Liver (tissue), 9 donors: ENCODE results near the gene TTC5. TPM values are rescaled to one million over a fixed set of nuclear protein-coding genes. Genes with fewer than 3 reads are reported as not detected.

Experiments used
- DNase-seq: peaks from one replicate; pipeline ENCODE4 v3.0.0-alpha.2; 2017; ENCODE audit warnings: low spot score
- H3K27ac ChIP-seq, 2 donors: one replicate each; pipeline ENCODE4 v1.7.0; 2013; ENCODE audit warnings: inconsistent platforms in 2 of 2, low read length in 2 of 2, control low read depth in 1 of 2, low read depth in 1 of 2, mild to moderate bottlenecking in 1 of 2
- H3K27me3 ChIP-seq, 4 donors: one replicate each; pipeline versions ENCODE4 v1.6.1 to v1.7.0; 2013; ENCODE audit warnings: low read length in 3 of 4, inconsistent platforms in 1 of 4, mild to moderate bottlenecking in 1 of 4, moderate library complexity in 1 of 4; ENCODE audit not compliant: control insufficient read depth in 4 of 4, insufficient read depth in 4 of 4
- H3K36me3 ChIP-seq, 4 donors: one replicate each; pipeline versions ENCODE4 v1.6.1 to v1.7.0; 2013; ENCODE audit warnings: low read length in 3 of 4, mild to moderate bottlenecking in 3 of 4, low read depth in 1 of 4, moderate library complexity in 1 of 4; ENCODE audit not compliant: control insufficient read depth in 4 of 4, insufficient read depth in 3 of 4
- H3K4me1 ChIP-seq, 4 donors: one replicate each; pipeline versions ENCODE4 v1.6.1 to v1.7.0; 2013; ENCODE audit warnings: low read length in 3 of 4, mild to moderate bottlenecking in 3 of 4, moderate library complexity in 1 of 4; ENCODE audit not compliant: control insufficient read depth in 4 of 4, insufficient read depth in 4 of 4
- H3K4me3 ChIP-seq, 3 donors: one replicate each; pipeline versions ENCODE4 v1.6.1 to v1.7.0; 2013; ENCODE audit warnings: low read length in 3 of 3, control low read depth in 1 of 3, low read depth in 1 of 3, mild to moderate bottlenecking in 1 of 3
- H3K9ac ChIP-seq, 2 donors: one replicate each; pipeline ENCODE4 v1.7.0; 2013; ENCODE audit warnings: low read length in 2 of 2, mild to moderate bottlenecking in 2 of 2, moderate library complexity in 2 of 2, control low read depth in 1 of 2, low read depth in 1 of 2
- H3K9me3 ChIP-seq, 4 donors: one replicate each; pipeline versions ENCODE4 v1.6.1 to v1.7.0; 2013; ENCODE audit warnings: low read length in 3 of 4; ENCODE audit not compliant: control insufficient read depth in 4 of 4
- EGR1 ChIP-seq, 2 donors: IDR thresholded peaks; 2 replicates each; pipeline ENCODE4 v1.6.1; 2016 to 2018; ENCODE audit warnings: antibody characterized with exemption in 2 of 2, low read depth in 2 of 2
- FOXA1 ChIP-seq: IDR thresholded peaks from 2 replicates; pipeline ENCODE4 v1.6.1; 2016; ENCODE audit warnings: antibody characterized with exemption
- FOXA2 ChIP-seq: IDR thresholded peaks from 2 replicates; pipeline ENCODE4 v1.6.1; 2016; ENCODE audit warnings: antibody characterized with exemption
- GABPA ChIP-seq, 2 donors: IDR thresholded peaks in 1 of 2; conservative IDR thresholded peaks in 1 of 2; 2 replicates each; pipeline ENCODE4 v1.6.1; 2016; ENCODE audit warnings: antibody characterized with exemption in 2 of 2, mild to moderate bottlenecking in 1 of 2, moderate library complexity in 1 of 2
- HNF4A ChIP-seq, 2 donors: conservative IDR thresholded peaks; 2 replicates each; pipeline ENCODE4 v1.6.1; 2016; ENCODE audit warnings: antibody characterized with exemption in 2 of 2, mild to moderate bottlenecking in 2 of 2
- HNF4G ChIP-seq: IDR thresholded peaks from 2 replicates; pipeline ENCODE4 v1.6.1; 2016; ENCODE audit warnings: antibody characterized with exemption
- NR2F2 ChIP-seq: IDR thresholded peaks from 2 replicates; pipeline ENCODE4 v1.6.1; 2016; ENCODE audit warnings: antibody characterized with exemption
- RAD21 ChIP-seq, 2 donors: IDR thresholded peaks; 2 replicates each; pipeline ENCODE4 v1.6.1; 2016; ENCODE audit warnings: antibody characterized with exemption in 2 of 2, mild to moderate bottlenecking in 2 of 2
- SP1 ChIP-seq: IDR thresholded peaks from 2 replicates; pipeline ENCODE4 v1.6.1; 2018; ENCODE audit warnings: antibody characterized with exemption, mild to moderate bottlenecking
- TAF1 ChIP-seq: conservative IDR thresholded peaks from 2 replicates; pipeline ENCODE4 v1.6.1; 2016; ENCODE audit warnings: antibody characterized with exemption, mild to moderate bottlenecking
- YY1 ChIP-seq: IDR thresholded peaks from 2 replicates; pipeline ENCODE4 v1.6.1; 2016; ENCODE audit warnings: antibody characterized with exemption, mild to moderate bottlenecking
- WGBS: extraction: QIAGEN DNeasy Blood & Tissue Kit; methylation state at CpG from one replicate; pipeline ENCODE4 v1.1.7; 2013; 5-methylcytosine and 5-hydroxymethylcytosine counted together
- polyA plus RNA-seq, 2 donors: library from polyadenylated mRNA; stranded (reverse) in 1 of 2; unstranded in 1 of 2; fragments of 200-250 nt in 1 of 2; fragments of >200 nt in 1 of 2; fragmentation: Nextera tagmentation in 1 of 2; extraction: Ambion mirVana in 1 of 2; gene quantifications; one replicate each; pipeline versions ENCODE4 v1.2.1 to v1.2.3, GENCODE V29; 2013 to 2015
- total RNA-seq, 2 donors: library from RNA; depleted of rRNA; stranded (reverse); fragments of >200 nt; gene quantifications; one replicate each; pipeline ENCODE4 v1.2.3, GENCODE V29; 2014
- TF ChIP-seq, protein P1 (sequence below): IDR thresholded peaks from 2 replicates; pipeline ENCODE4 v1.6.1; 2016; ENCODE audit warnings: antibody characterized with exemption
- TF ChIP-seq, protein P2 (sequence below): IDR thresholded peaks from 2 replicates; pipeline ENCODE4 v1.6.1; 2016; ENCODE audit warnings: antibody characterized with exemption
- TF ChIP-seq, protein P3 (sequence below): IDR thresholded peaks from 2 replicates; pipeline ENCODE4 v1.6.1; 2016; ENCODE audit warnings: antibody characterized with exemption, mild to moderate bottlenecking
- TF ChIP-seq, protein P4 (sequence below): fragments of 150-350 bp; IDR thresholded peaks from 2 replicates; pipeline ENCODE4 v1.5.1; 2017; ENCODE audit warnings: improper control_type of control experiment, low read depth, low read length; ENCODE audit not compliant: missing input control
- TF ChIP-seq, protein P5 (sequence below): IDR thresholded peaks from 2 replicates; pipeline ENCODE4 v1.6.1; 2016; ENCODE audit warnings: antibody characterized with exemption
- donor health status: healthy.
- donor health status: healthy.
- donor health status: healthy.
- donor health status: healthy.
- donor health status: healthy.

TTC5 gene
- total and polyA plus RNA-seq, 4 donors: 2.5 to 8.3 (median 4.2) TPM

DNA sequence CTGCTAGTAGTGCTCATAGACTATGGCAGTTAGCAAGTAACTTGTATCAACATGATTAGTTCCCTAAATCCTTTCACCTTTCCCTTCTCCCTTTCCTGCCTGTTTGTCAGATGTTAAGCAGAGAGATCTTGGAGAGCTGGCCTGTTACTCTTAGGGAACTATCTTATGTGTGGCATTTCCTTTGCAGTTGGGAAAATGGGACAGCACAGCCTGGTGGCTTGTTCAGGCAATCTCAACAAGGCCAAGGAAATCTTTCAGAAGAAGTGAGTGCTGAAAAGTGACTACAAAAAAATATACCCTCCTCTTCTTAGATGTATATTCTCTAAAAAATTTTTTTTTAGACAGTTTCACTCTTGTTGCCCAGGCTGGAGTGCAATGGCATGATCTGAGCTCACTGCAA, 45.1 kb upstream of the TTC5 start:
- no peak overlapping the region for H3K27ac ChIP-seq
- peaks cover 12 to 63% (median 38%) of the 10 kb centered on the region in 4 donors for H3K36me3 ChIP-seq
- no peaks in the 10 kb centered on the region for H3K9me3 ChIP-seq
- H3K4me1 ChIP-seq: no peaks in the 10 kb centered on the region
- no peak overlapping the region for H3K9ac ChIP-seq
- H3K27me3 ChIP-seq: no peaks in the 10 kb centered on the region
- TF ChIP-seq GABPA (IDR thresholded peaks at IDR 0.05 in 1 of 2, conservative IDR thresholded peaks at IDR 0.05 in 1 of 2): no peak
- TF ChIP-seq, protein P1, sequence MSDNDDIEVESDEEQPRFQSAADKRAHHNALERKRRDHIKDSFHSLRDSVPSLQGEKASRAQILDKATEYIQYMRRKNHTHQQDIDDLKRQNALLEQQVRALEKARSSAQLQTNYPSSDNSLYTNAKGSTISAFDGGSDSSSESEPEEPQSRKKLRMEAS: no peak
- no peak for TF ChIP-seq HNF4G
- TF ChIP-seq, protein P2, sequence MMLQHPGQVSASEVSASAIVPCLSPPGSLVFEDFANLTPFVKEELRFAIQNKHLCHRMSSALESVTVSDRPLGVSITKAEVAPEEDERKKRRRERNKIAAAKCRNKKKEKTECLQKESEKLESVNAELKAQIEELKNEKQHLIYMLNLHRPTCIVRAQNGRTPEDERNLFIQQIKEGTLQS: no peak
- no peak for TF ChIP-seq HNF4A (conservative IDR thresholded peaks at IDR 0.05)
- TF ChIP-seq FOXA1: no peak
- TF ChIP-seq, protein P3, sequence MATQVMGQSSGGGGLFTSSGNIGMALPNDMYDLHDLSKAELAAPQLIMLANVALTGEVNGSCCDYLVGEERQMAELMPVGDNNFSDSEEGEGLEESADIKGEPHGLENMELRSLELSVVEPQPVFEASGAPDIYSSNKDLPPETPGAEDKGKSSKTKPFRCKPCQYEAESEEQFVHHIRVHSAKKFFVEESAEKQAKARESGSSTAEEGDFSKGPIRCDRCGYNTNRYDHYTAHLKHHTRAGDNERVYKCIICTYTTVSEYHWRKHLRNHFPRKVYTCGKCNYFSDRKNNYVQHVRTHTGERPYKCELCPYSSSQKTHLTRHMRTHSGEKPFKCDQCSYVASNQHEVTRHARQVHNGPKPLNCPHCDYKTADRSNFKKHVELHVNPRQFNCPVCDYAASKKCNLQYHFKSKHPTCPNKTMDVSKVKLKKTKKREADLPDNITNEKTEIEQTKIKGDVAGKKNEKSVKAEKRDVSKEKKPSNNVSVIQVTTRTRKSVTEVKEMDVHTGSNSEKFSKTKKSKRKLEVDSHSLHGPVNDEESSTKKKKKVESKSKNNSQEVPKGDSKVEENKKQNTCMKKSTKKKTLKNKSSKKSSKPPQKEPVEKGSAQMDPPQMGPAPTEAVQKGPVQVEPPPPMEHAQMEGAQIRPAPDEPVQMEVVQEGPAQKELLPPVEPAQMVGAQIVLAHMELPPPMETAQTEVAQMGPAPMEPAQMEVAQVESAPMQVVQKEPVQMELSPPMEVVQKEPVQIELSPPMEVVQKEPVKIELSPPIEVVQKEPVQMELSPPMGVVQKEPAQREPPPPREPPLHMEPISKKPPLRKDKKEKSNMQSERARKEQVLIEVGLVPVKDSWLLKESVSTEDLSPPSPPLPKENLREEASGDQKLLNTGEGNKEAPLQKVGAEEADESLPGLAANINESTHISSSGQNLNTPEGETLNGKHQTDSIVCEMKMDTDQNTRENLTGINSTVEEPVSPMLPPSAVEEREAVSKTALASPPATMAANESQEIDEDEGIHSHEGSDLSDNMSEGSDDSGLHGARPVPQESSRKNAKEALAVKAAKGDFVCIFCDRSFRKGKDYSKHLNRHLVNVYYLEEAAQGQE: no peak
- TF ChIP-seq, protein P4, sequence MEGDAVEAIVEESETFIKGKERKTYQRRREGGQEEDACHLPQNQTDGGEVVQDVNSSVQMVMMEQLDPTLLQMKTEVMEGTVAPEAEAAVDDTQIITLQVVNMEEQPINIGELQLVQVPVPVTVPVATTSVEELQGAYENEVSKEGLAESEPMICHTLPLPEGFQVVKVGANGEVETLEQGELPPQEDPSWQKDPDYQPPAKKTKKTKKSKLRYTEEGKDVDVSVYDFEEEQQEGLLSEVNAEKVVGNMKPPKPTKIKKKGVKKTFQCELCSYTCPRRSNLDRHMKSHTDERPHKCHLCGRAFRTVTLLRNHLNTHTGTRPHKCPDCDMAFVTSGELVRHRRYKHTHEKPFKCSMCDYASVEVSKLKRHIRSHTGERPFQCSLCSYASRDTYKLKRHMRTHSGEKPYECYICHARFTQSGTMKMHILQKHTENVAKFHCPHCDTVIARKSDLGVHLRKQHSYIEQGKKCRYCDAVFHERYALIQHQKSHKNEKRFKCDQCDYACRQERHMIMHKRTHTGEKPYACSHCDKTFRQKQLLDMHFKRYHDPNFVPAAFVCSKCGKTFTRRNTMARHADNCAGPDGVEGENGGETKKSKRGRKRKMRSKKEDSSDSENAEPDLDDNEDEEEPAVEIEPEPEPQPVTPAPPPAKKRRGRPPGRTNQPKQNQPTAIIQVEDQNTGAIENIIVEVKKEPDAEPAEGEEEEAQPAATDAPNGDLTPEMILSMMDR: peak; percentile 33
- TF ChIP-seq RAD21 (IDR thresholded peaks at IDR 0.05): peak; percentile 54 to 75
- no peak for TF ChIP-seq EGR1 (IDR thresholded peaks at IDR 0.05; ENCODE audit: low read depth in 2 of 2)
- TF ChIP-seq YY1: no peak
- TF ChIP-seq TAF1: no peak
- TF ChIP-seq SP1: no peak
- no peak for DNase-seq
- H3K4me3 ChIP-seq: no peak overlapping the region

DNA sequence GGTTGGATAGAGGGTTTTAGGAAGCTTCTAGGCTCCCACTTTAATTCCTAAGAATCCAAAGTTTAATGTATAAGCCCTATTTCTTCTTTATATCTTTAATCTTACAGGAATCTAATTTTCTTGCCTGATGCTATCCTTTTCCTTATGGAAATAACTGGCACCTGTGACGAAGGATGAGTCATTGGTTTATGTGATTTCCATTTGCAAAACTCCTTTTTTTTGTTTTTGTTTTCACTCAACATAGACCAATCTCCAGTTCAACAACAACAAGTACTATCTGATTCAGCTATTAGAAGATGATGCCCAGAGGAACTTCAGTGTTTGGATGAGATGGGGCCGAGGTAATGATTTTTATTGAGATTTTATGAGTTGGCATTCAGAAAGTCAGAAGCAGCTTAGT, 44.5 kb upstream of the TTC5 start:
- Histone ChIP-seq H3K9me3 (no peaks in the 10 kb centered on the region), H3K27me3 (no peaks in the 10 kb centered on the region), H3K36me3 (peaks cover 12 to 58% (median 40%) of the 10 kb centered on the region in 4 donors), H3K9ac (no peak overlapping the region), H3K27ac (no peak overlapping the region), H3K4me3 (no peak overlapping the region), H3K4me1 (no peaks in the 10 kb centered on the region)
- 94% methylated on average over 2 of the region's 2 CpGs for WGBS
- no peak for DNase-seq
- no peak for TF ChIP-seq EGR1 (IDR thresholded peaks at IDR 0.05; ENCODE audit: low read depth in 2 of 2)
- TF ChIP-seq, protein P3: no peak
- TF ChIP-seq NR2F2: no peak
- no peak for TF ChIP-seq HNF4G
- TF ChIP-seq TAF1: no peak
- TF ChIP-seq, protein P5, sequence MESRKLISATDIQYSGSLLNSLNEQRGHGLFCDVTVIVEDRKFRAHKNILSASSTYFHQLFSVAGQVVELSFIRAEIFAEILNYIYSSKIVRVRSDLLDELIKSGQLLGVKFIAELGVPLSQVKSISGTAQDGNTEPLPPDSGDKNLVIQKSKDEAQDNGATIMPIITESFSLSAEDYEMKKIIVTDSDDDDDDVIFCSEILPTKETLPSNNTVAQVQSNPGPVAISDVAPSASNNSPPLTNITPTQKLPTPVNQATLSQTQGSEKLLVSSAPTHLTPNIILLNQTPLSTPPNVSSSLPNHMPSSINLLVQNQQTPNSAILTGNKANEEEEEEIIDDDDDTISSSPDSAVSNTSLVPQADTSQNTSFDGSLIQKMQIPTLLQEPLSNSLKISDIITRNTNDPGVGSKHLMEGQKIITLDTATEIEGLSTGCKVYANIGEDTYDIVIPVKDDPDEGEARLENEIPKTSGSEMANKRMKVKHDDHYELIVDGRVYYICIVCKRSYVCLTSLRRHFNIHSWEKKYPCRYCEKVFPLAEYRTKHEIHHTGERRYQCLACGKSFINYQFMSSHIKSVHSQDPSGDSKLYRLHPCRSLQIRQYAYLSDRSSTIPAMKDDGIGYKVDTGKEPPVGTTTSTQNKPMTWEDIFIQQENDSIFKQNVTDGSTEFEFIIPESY: no peak
- TF ChIP-seq, protein P4: no peak
- no peak for TF ChIP-seq FOXA1
- no peak for TF ChIP-seq YY1
- TF ChIP-seq RAD21 (IDR thresholded peaks at IDR 0.05): no peak
- TF ChIP-seq FOXA2: no peak
- TF ChIP-seq, protein P2: no peak
- TF ChIP-seq GABPA (IDR thresholded peaks at IDR 0.05 in 1 of 2, conservative IDR thresholded peaks at IDR 0.05 in 1 of 2): no peak
- TF ChIP-seq SP1: no peak
- TF ChIP-seq, protein P1: no peak
- TF ChIP-seq HNF4A (conservative IDR thresholded peaks at IDR 0.05): no peak
